ENCODE measurements around the gene LSM8. TPM values are rescaled to one million over a fixed set of nuclear protein-coding genes. Genes with fewer than 3 reads are reported as not detected.

The LSM8 gene
- total and polyA plus RNA-seq, 12 donors: 5.3 to 61.8 (median 22.1) TPM

DNA sequence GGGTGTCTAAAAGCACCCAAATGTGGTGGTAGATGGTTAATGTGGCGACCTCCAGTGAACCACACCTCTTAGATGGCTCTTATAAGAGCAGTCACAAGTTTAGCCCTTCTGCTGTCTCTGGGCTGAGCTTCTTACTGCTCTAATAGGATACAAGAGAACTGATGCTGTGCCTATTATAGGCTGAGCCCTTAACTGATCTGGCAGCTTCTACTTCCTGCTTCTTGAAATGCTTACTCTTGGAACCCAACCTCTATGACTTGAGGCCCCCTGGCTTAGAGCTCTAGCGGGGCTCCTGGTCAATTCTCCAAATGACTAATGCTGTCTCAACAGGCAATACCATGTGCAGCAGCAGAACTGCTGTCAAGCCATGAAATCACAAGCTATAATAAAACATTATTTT is 35.0 kb upstream of the LSM8 start:
- DNase-seq: no peak
- intact Hi-C loops (cut with DNase I): no loop called here
- no peaks in the 10 kb centered on the region for H3K27me3 ChIP-seq
- WGBS, 4 donors: 44 to 83% (median 62%) methylated on average over 1 to 2 of the region's 2 CpGs
- H3K27ac ChIP-seq: no peak overlapping the region
- no peaks in the 10 kb centered on the region for H3K9me3 ChIP-seq (replicated peaks in 1 of 3)
- TF ChIP-seq POLR2A (IDR thresholded peaks at IDR 0.05): no peak
- TF ChIP-seq, protein P1, sequence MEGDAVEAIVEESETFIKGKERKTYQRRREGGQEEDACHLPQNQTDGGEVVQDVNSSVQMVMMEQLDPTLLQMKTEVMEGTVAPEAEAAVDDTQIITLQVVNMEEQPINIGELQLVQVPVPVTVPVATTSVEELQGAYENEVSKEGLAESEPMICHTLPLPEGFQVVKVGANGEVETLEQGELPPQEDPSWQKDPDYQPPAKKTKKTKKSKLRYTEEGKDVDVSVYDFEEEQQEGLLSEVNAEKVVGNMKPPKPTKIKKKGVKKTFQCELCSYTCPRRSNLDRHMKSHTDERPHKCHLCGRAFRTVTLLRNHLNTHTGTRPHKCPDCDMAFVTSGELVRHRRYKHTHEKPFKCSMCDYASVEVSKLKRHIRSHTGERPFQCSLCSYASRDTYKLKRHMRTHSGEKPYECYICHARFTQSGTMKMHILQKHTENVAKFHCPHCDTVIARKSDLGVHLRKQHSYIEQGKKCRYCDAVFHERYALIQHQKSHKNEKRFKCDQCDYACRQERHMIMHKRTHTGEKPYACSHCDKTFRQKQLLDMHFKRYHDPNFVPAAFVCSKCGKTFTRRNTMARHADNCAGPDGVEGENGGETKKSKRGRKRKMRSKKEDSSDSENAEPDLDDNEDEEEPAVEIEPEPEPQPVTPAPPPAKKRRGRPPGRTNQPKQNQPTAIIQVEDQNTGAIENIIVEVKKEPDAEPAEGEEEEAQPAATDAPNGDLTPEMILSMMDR (IDR thresholded peaks at IDR 0.05): no peak
- H3K4me3 ChIP-seq: no peak overlapping the region
- H3K36me3 ChIP-seq (replicated peaks in 1 of 2): no peaks in the 10 kb centered on the region
- no peaks in the 10 kb centered on the region for H3K4me1 ChIP-seq (replicated peaks in 1 of 2)

DNA sequence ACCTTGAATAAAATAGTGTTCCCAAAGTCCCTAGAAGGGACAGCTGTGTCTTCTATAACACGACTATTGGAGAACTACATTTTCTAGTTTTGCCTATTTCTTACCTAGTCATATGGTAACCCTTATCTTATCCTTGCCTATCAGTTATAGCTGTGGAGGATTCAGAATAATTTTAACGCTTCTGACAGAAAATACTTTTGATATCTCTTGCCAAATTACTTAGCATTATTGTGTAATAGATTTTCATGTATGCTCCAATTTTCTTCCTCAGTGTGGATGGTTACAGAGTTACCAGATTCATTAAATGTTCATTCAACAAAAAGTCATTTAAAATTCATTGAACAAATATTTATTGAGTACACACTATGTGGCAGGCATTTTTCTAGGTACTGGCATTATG is 34.6 kb upstream of the LSM8 start:
- H3K4me3 ChIP-seq: no peak overlapping the region
- no peaks in the 10 kb centered on the region for H3K9me3 ChIP-seq (replicated peaks in 1 of 3)
- no peak for DNase-seq
- TF ChIP-seq, protein P1 (IDR thresholded peaks at IDR 0.05): no peak
- TF ChIP-seq POLR2A (IDR thresholded peaks at IDR 0.05): no peak
- 74 to 82% (median 80%) methylated on average over 2 of the region's 2 CpGs for WGBS, 4 donors
- no peaks in the 10 kb centered on the region for H3K27me3 ChIP-seq
- H3K4me1 ChIP-seq (replicated peaks in 1 of 2): no peaks in the 10 kb centered on the region
- no peak overlapping the region for H3K27ac ChIP-seq
- intact Hi-C loops (cut with DNase I): no loop called here
- H3K36me3 ChIP-seq (replicated peaks in 1 of 2): no peaks in the 10 kb centered on the region

- DNase-seq: no peak
- Histone ChIP-seq H3K27ac (no peak overlapping the region), H3K4me3 (no peak overlapping the region), H3K9me3 (replicated peaks in 1 of 3) (no peaks in the 10 kb centered on the region), H3K36me3 (replicated peaks in 1 of 2) (no peaks in the 10 kb centered on the region), H3K27me3 (no peaks in the 10 kb centered on the region), H3K4me1 (replicated peaks in 1 of 2) (no peaks in the 10 kb centered on the region)
- 65 to 78% (median 74%) methylated on average over 2 of the region's 2 CpGs for WGBS, 4 donors
- TF ChIP-seq, protein P1 (IDR thresholded peaks at IDR 0.05): no peak
- no peak for TF ChIP-seq POLR2A (IDR thresholded peaks at IDR 0.05)
- intact Hi-C loops (cut with DNase I): no loop called here
These were observed 32.3 kb upstream of the LSM8 start for GRCh38 chr7:118151671-118152070.

GRCh38 chr7:118152149-118152548 is 31.8 kb upstream of the LSM8 start:
- TF ChIP-seq, protein P1 (IDR thresholded peaks at IDR 0.05): no peak
- TF ChIP-seq POLR2A (IDR thresholded peaks at IDR 0.05): no peak
- WGBS, 4 donors: 43 to 73% (median 53%) methylated on average over 1 of the region's 1 CpG
- Histone ChIP-seq H3K27ac (no peak overlapping the region), H3K4me1 (replicated peaks in 1 of 2) (no peaks in the 10 kb centered on the region), H3K4me3 (no peak overlapping the region), H3K36me3 (replicated peaks in 1 of 2) (no peaks in the 10 kb centered on the region), H3K27me3 (no peaks in the 10 kb centered on the region), H3K9me3 (replicated peaks in 1 of 3) (no peaks in the 10 kb centered on the region)
- intact Hi-C loops (cut with DNase I): no loop called here
- DNase-seq: no peak

Data from adrenal gland (tissue), 12 donors.